Mesenchymal stem cell (in vitro differentiated cells and primary cell): Measurements from ENCODE around the gene PRPF19.
A peak's percentile ranks its signal among the peaks of the same experiment; 100 is the strongest.

Source experiments
- DNase-seq: peaks from one replicate; pipeline ENCODE4 v3.0.0-alpha.2; 2013
- H2AFZ ChIP-seq: one replicate; pipeline ENCODE4 v1.6.1; 2013; ENCODE audit warnings: low read depth, mild to moderate bottlenecking, control low read depth, inconsistent platforms, low read length, moderate library complexity
- H2AK5ac ChIP-seq: 2 replicates; pipeline ENCODE4 v1.6.1; 2013; ENCODE audit warnings: low read length, moderate library complexity, mild to moderate bottlenecking, inconsistent platforms; ENCODE audit not compliant: severe bottlenecking
- H2BK120ac ChIP-seq: one replicate; pipeline ENCODE4 v1.6.1; 2013; ENCODE audit warnings: low read depth, mild to moderate bottlenecking, inconsistent platforms, low read length, moderate library complexity
- H2BK12ac ChIP-seq, 2 experiments: one replicate each; pipeline ENCODE4 v1.6.1; 2013; ENCODE audit warnings: inconsistent platforms in 2 of 2, low read length in 2 of 2, mild to moderate bottlenecking in 2 of 2, moderate library complexity in 2 of 2, control low read depth in 1 of 2
- H2BK15ac ChIP-seq: one replicate; pipeline ENCODE4 v1.6.1; 2013; ENCODE audit warnings: mild to moderate bottlenecking, low read depth, inconsistent platforms; ENCODE audit not compliant: poor library complexity, severe bottlenecking
- H2BK5ac ChIP-seq: 2 replicates; pipeline ENCODE4 v1.6.1; 2013; ENCODE audit warnings: low read depth, mild to moderate bottlenecking, low read length, control low read depth, inconsistent platforms; ENCODE audit not compliant: poor library complexity, severe bottlenecking
- H3K14ac ChIP-seq, 2 experiments: one replicate each; pipeline ENCODE4 v1.6.1; 2013; ENCODE audit warnings: inconsistent platforms in 2 of 2, low read length in 2 of 2, control low read depth in 1 of 2, mild to moderate bottlenecking in 1 of 2, moderate library complexity in 1 of 2
- H3K18ac ChIP-seq, 2 experiments: one replicate each; pipeline ENCODE4 v1.6.1; 2013; ENCODE audit warnings: inconsistent platforms in 2 of 2, low read length in 2 of 2, control low read depth in 1 of 2, low read depth in 1 of 2, mild to moderate bottlenecking in 1 of 2
- H3K23ac ChIP-seq, 2 experiments: one replicate each; pipeline ENCODE4 v1.6.1; 2013; ENCODE audit warnings: inconsistent platforms in 2 of 2, low read length in 2 of 2, mild to moderate bottlenecking in 2 of 2, moderate library complexity in 2 of 2, control low read depth in 1 of 2
- H3K27ac ChIP-seq: 2 replicates; pipeline ENCODE4 v1.5.1; 2013; ENCODE audit warnings: mild to moderate bottlenecking, moderate library complexity, low read length, control low read depth, inconsistent platforms; ENCODE audit not compliant: poor library complexity, severe bottlenecking
- H3K27me3 ChIP-seq, 2 experiments: 2 replicates each; pipeline versions ENCODE4 v1.6.1 to v1.7.0; 2013; ENCODE audit warnings: low read length in 2 of 2, mild to moderate bottlenecking in 2 of 2, moderate library complexity in 2 of 2, control low read depth in 1 of 2, inconsistent platforms in 1 of 2; ENCODE audit not compliant: control insufficient read depth in 1 of 2, insufficient read depth in 1 of 2
- H3K36me3 ChIP-seq, 2 experiments: 2 replicates each; pipeline versions ENCODE4 v1.6.1 to v1.7.0; 2013; ENCODE audit warnings: low read length in 2 of 2, control low read depth in 1 of 2, inconsistent platforms in 1 of 2, low read depth in 1 of 2, mild to moderate bottlenecking in 1 of 2; ENCODE audit not compliant: insufficient read depth in 2 of 2, control insufficient read depth in 1 of 2
- H3K4ac ChIP-seq, 2 experiments: one replicate each; pipeline ENCODE4 v1.6.1; 2013; ENCODE audit warnings: inconsistent platforms in 2 of 2, low read length in 2 of 2, mild to moderate bottlenecking in 2 of 2, moderate library complexity in 2 of 2, control low read depth in 1 of 2, low read depth in 1 of 2
- H3K4me1 ChIP-seq: 2 replicates; pipeline ENCODE4 v1.6.1; 2013; ENCODE audit warnings: low read depth, low read length, control low read depth; ENCODE audit not compliant: control insufficient read depth, insufficient read depth
- H3K4me2 ChIP-seq: 2 replicates; pipeline ENCODE4 v1.6.1; 2013; ENCODE audit warnings: low read length, mild to moderate bottlenecking, inconsistent platforms; ENCODE audit not compliant: poor library complexity, severe bottlenecking
- H3K4me3 ChIP-seq, 2 experiments: 2 replicates each; pipeline versions ENCODE4 v1.5.1 to v1.7.0; 2013; ENCODE audit warnings: low read length in 2 of 2, mild to moderate bottlenecking in 2 of 2, control low read depth in 1 of 2, low read depth in 1 of 2; ENCODE audit not compliant: insufficient read depth in 1 of 2
- H3K79me1 ChIP-seq: replicated peaks from 2 replicates; pipeline ENCODE4 v1.6.1; 2013; ENCODE audit warnings: mild to moderate bottlenecking, control low read depth, low read length, inconsistent platforms; ENCODE audit not compliant: poor library complexity, severe bottlenecking
- H3K9ac ChIP-seq: 2 replicates; pipeline ENCODE4 v1.7.0; 2013; ENCODE audit warnings: mild to moderate bottlenecking, low read length, moderate library complexity
- H3K9me3 ChIP-seq: 2 replicates; pipeline ENCODE4 v1.7.0; 2013; ENCODE audit warnings: mild to moderate bottlenecking, low read length; ENCODE audit not compliant: control insufficient read depth
- H4K8ac ChIP-seq: one replicate; pipeline ENCODE4 v1.6.1; 2013; ENCODE audit warnings: inconsistent platforms, mild to moderate bottlenecking, low read length, moderate library complexity
- H4K91ac ChIP-seq: one replicate; pipeline ENCODE4 v1.6.1; 2013; ENCODE audit warnings: mild to moderate bottlenecking, low read length, inconsistent platforms
- WGBS: methylation state at CpG from one replicate; pipeline ENCODE4 v1.1.7; 2013; ENCODE audit warnings: mixed read lengths; 5-methylcytosine and 5-hydroxymethylcytosine counted together

PRPF19 gene

DNA sequence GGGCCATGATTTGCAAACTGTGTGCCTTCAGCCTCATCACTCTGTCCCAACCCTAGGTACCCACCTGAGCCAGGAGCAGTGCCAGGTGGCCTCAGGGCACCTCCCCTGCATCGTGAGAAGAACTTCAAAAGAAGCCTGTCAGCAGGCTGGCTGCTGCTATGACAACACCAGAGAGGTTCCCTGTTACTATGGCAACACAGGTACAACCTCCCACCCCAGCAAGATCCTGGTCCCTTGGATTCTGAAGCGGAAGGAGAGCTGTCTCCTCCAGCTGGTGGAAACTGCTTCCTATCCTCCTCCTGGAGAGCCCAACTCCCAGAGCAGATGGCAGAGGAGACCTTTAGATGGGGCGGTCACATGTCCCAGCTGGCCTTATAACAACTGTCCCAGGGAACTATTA lies 36.1 kb downstream of the PRPF19 start:
- 71% methylated on average over 3 of the region's 3 CpGs for WGBS
- H3K9ac ChIP-seq = no peak overlapping the region
- no peak overlapping the region for H3K4me3 ChIP-seq
- H3K23ac ChIP-seq = no peak overlapping the region
- no peaks in the 10 kb centered on the region for H3K9me3 ChIP-seq
- H3K27ac ChIP-seq = no peak overlapping the region
- H3K4ac ChIP-seq = no peak overlapping the region
- no peak overlapping the region for H3K14ac ChIP-seq
- H3K27me3 ChIP-seq = peaks cover 0 to 2% of the 10 kb centered on the region in 2 experiments
- H2BK120ac ChIP-seq = no peak overlapping the region
- H3K4me2 ChIP-seq = no peak overlapping the region
- no peak overlapping the region for H3K18ac ChIP-seq
- no peaks in the 10 kb centered on the region for H3K79me1 ChIP-seq
- H3K4me1 ChIP-seq = peaks cover 43% of the 10 kb centered on the region
- no peak overlapping the region for H2BK12ac ChIP-seq
- H2BK5ac ChIP-seq = no peak overlapping the region
- H2AK5ac ChIP-seq = no peak overlapping the region
- no peak overlapping the region for H4K91ac ChIP-seq
- peaks cover 0 to 8% of the 10 kb centered on the region in 2 experiments for H3K36me3 ChIP-seq
- H2BK15ac ChIP-seq = no peak overlapping the region
- no peak overlapping the region for H4K8ac ChIP-seq
- DNase-seq = no peak
- H2AFZ ChIP-seq = no peak overlapping the region

- no peak for DNase-seq
- Histone ChIP-seq H3K4me2 (no peak overlapping the region), H3K14ac (no peak overlapping the region), H3K4ac (no peak overlapping the region), H3K23ac (no peak overlapping the region), H2BK5ac (no peak overlapping the region), H4K8ac (no peak overlapping the region), H3K9me3 (no peaks in the 10 kb centered on the region), H3K36me3 (peaks cover 0 to 4% of the 10 kb centered on the region in 2 experiments), H3K4me1 (peaks cover 42% of the 10 kb centered on the region), H3K27ac (no peak overlapping the region), H3K18ac (no peak overlapping the region), H2BK15ac (no peak overlapping the region), H2BK120ac (no peak overlapping the region), H3K79me1 (no peaks in the 10 kb centered on the region), H2AK5ac (no peak overlapping the region), H2AFZ (no peak overlapping the region), H2BK12ac (peak overlapping the region in 1 of 2 experiments; percentile 68), H3K4me3 (no peak overlapping the region), H3K27me3 (peaks cover 0 to 6% of the 10 kb centered on the region in 2 experiments), H3K9ac (no peak overlapping the region), H4K91ac (no peak overlapping the region)
- WGBS = 95% methylated on average over 7 of the region's 7 CpGs
Observed at GRCh38 chr11:60869451-60869825, 36.9 kb downstream of the PRPF19 start.

GRCh38 chr11:60868682-60869450 lies 37.5 kb downstream of the PRPF19 start:
- Histone ChIP-seq H3K4me3 (no peak overlapping the region), H2AFZ (no peak overlapping the region), H3K4ac (no peak overlapping the region), H2BK120ac (no peak overlapping the region), H2AK5ac (no peak overlapping the region), H2BK15ac (no peak overlapping the region), H3K9me3 (no peaks in the 10 kb centered on the region), H4K8ac (no peak overlapping the region), H3K36me3 (peaks cover 0 to 4% of the 10 kb centered on the region in 2 experiments), H3K4me1 (peaks cover 41% of the 10 kb centered on the region), H4K91ac (no peak overlapping the region), H3K23ac (no peak overlapping the region), H3K9ac (no peak overlapping the region), H3K27ac (no peak overlapping the region), H2BK5ac (no peak overlapping the region), H2BK12ac (no peak overlapping the region), H3K14ac (no peak overlapping the region), H3K4me2 (no peak overlapping the region), H3K18ac (no peak overlapping the region), H3K79me1 (no peaks in the 10 kb centered on the region), H3K27me3 (peaks cover 0 to 6% of the 10 kb centered on the region in 2 experiments)
- 83% methylated on average over 10 of the region's 10 CpGs for WGBS
- no peak for DNase-seq

GRCh38 chr11:60867871-60868681 lies 38.3 kb downstream of the PRPF19 start:
- Histone ChIP-seq H2AK5ac (peak overlapping the region; percentile 80), H2BK120ac (no peak overlapping the region), H2BK15ac (no peak overlapping the region), H3K14ac (peak overlapping the region in 1 of 2 experiments; percentile 28), H2BK5ac (no peak overlapping the region), H2BK12ac (no peak overlapping the region), H3K9me3 (no peaks in the 10 kb centered on the region), H3K9ac (no peak overlapping the region), H3K4me2 (no peak overlapping the region), H4K8ac (no peak overlapping the region), H3K27me3 (peaks cover 0 to 6% of the 10 kb centered on the region in 2 experiments), H4K91ac (no peak overlapping the region), H3K79me1 (no peaks in the 10 kb centered on the region), H3K18ac (no peak overlapping the region), H3K4ac (no peak overlapping the region), H3K4me3 (no peak overlapping the region), H3K23ac (no peak overlapping the region), H3K4me1 (peaks cover 34% of the 10 kb centered on the region), H3K27ac (no peak overlapping the region), H3K36me3 (peaks cover 0 to 4% of the 10 kb centered on the region in 2 experiments), H2AFZ (no peak overlapping the region)
- DNase-seq = no peak
- 87% methylated on average over 9 of the region's 10 CpGs for WGBS
